Smooth muscle cell (in vitro differentiated cells): ENCODE data around the gene DNAH5. TPM values are rescaled to one million over a fixed set of nuclear protein-coding genes. Genes with fewer than 3 reads are reported as not detected.
"Not testable (repeated sequence)": the region's sequence is repeated elsewhere in the genome, so short reads cannot be mapped to it uniquely, and the experiment has no call there.

Experiments
- DNase-seq: peaks from one replicate; lab custom pipeline; 2025; ENCODE audit not compliant: unreplicated experiment; lab: John Stamatoyannopoulos, UW
- H2AFZ ChIP-seq: fragments of 200-600 bp; sonication (generic); 2 replicates; pipeline ENCODE4 v1.6.0; 2016; ENCODE audit warnings: antibody characterized with exemption, low read depth, mild to moderate bottlenecking
- H3F3A ChIP-seq: fragments of 200-600 bp; sonication (generic); 2 replicates; pipeline ENCODE4 v1.6.0; 2017; ENCODE audit warnings: antibody characterized with exemption, low read depth
- H3K27ac ChIP-seq: fragments of 200-600 bp; sonication (generic); 2 replicates; pipeline ENCODE4 v1.5.1; 2016; ENCODE audit warnings: low read depth, mild to moderate bottlenecking
- H3K27me3 ChIP-seq: fragments of 200-600 bp; sonication (generic); 2 replicates; pipeline ENCODE4 v1.6.1; 2016; ENCODE audit warnings: low read depth, mild to moderate bottlenecking
- H3K36me3 ChIP-seq: fragments of 200-600 bp; sonication (generic); 2 replicates; pipeline ENCODE4 v1.5.1; 2016; ENCODE audit warnings: low read depth
- H3K4me1 ChIP-seq: fragments of 200-600 bp; sonication (generic); 2 replicates; pipeline ENCODE4 v1.5.1; 2016; ENCODE audit warnings: low read depth
- H3K4me2 ChIP-seq: fragments of 200-600 bp; sonication (generic); 2 replicates; pipeline ENCODE4 v1.6.0; 2016; ENCODE audit warnings: mild to moderate bottlenecking
- H3K4me3 ChIP-seq: fragments of 200-600 bp; sonication (generic); 2 replicates; pipeline ENCODE4 v1.5.1; 2016; ENCODE audit warnings: mild to moderate bottlenecking
- H3K79me2 ChIP-seq: fragments of 200-600 bp; sonication (generic); 2 replicates; pipeline ENCODE4 v1.6.0; 2016; ENCODE audit warnings: low read depth, mild to moderate bottlenecking
- H3K9ac ChIP-seq: fragments of 200-600 bp; sonication (generic); 2 replicates; pipeline ENCODE4 v1.6.0; 2016; ENCODE audit warnings: low read depth
- H3K9me3 ChIP-seq: fragments of 200-600 bp; sonication (generic); replicated peaks from 2 replicates; pipeline ENCODE4 v1.5.1; 2016; ENCODE audit warnings: low read depth
- H4K20me1 ChIP-seq: fragments of 200-600 bp; sonication (generic); 2 replicates; pipeline ENCODE4 v1.6.0; 2016; ENCODE audit warnings: low read depth
- whole genome bisulfite sequencing: methylation state at CpG from one replicate; pipeline ENCODE4 v1.1.7; 2016; ENCODE audit warnings: low lambda C conversion rate; 5-methylcytosine and 5-hydroxymethylcytosine counted together
- polyA plus RNA-seq: library from polyadenylated mRNA; unstranded; fragments of >200 nt; fragmentation: Nextera tagmentation; extraction: Ambion mirVana; gene quantifications from 2 replicates; pipeline ENCODE4 v1.2.1, GENCODE V29; 2016
- total RNA-seq: library from RNA; depleted of rRNA; stranded (reverse); fragments of >200 nt; gene quantifications from 2 replicates; pipeline ENCODE4 v1.2.3, GENCODE V29; 2014
- TF ChIP-seq, protein P1 (sequence below): fragments of 200-600 bp; sonication (generic); IDR thresholded peaks from 2 replicates; pipeline ENCODE4 v1.5.1; 2017; ENCODE audit warnings: borderline replicate concordance, mild to moderate bottlenecking, antibody characterized with exemption; ENCODE audit not compliant: insufficient read depth, poor library complexity, severe bottlenecking

Gene DNAH5
- total and polyA plus RNA-seq, 2 experiments from 2014 or later = 0.04 to 0.33 TPM

DNA sequence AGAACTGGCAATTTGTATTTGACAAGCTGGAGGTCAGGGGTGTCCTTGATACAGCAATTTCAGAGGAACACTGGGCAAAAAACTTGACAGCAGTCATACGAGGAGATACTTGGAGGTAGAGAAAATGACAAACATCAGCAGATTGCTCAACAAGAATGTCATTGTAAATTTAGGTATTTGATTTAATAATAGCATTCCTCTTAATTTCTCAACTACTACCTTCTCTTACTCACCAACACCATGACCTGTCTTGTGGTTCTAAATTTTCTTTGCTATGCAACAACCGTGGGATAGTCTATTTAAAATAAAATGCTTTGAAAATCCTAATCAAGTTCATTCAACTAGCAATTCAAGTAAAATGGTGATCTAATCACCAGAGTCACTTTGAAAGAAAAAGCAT, 128.4 kb downstream of the DNAH5 start:
- WGBS = 69% methylated on average over 2 of the region's 2 CpGs
- Histone ChIP-seq H3K4me1 (no peaks in the 10 kb centered on the region), H3K79me2 (no peaks in the 10 kb centered on the region), H2AFZ (no peak overlapping the region), H3F3A (no peaks in the 10 kb centered on the region), H3K36me3 (no peaks in the 10 kb centered on the region), H4K20me1 (no peaks in the 10 kb centered on the region), H3K27ac (no peak overlapping the region), H3K27me3 (no peaks in the 10 kb centered on the region), H3K4me3 (no peak overlapping the region), H3K4me2 (no peak overlapping the region), H3K9ac (no peak overlapping the region), H3K9me3 (no peaks in the 10 kb centered on the region)
- DNase-seq = no peak
- TF ChIP-seq, protein P1, sequence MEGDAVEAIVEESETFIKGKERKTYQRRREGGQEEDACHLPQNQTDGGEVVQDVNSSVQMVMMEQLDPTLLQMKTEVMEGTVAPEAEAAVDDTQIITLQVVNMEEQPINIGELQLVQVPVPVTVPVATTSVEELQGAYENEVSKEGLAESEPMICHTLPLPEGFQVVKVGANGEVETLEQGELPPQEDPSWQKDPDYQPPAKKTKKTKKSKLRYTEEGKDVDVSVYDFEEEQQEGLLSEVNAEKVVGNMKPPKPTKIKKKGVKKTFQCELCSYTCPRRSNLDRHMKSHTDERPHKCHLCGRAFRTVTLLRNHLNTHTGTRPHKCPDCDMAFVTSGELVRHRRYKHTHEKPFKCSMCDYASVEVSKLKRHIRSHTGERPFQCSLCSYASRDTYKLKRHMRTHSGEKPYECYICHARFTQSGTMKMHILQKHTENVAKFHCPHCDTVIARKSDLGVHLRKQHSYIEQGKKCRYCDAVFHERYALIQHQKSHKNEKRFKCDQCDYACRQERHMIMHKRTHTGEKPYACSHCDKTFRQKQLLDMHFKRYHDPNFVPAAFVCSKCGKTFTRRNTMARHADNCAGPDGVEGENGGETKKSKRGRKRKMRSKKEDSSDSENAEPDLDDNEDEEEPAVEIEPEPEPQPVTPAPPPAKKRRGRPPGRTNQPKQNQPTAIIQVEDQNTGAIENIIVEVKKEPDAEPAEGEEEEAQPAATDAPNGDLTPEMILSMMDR = no peak

DNA sequence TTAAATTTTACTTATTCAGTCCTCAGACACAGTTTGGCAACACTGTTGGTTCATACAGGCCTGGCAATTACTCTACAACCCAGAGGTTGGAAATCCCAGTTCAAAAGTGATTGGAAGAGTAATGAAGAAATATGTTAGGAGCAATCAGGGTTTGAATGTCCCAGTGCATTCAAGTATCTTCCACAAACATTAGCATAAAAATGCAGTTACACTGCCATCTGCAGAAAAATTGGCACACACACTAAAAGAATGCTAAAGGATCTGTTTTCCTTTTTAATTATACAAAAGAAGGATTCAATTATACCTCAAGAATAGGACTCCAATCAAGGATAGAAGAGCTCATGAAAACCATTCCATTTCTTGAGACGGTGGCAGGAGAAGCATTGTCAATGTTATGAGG, 130.2 kb downstream of the DNAH5 start:
- Histone ChIP-seq H4K20me1 (no peaks in the 10 kb centered on the region), H2AFZ (no peak overlapping the region), H3K36me3 (no peaks in the 10 kb centered on the region), H3K4me1 (no peaks in the 10 kb centered on the region), H3K9me3 (no peaks in the 10 kb centered on the region), H3K79me2 (no peaks in the 10 kb centered on the region), H3F3A (no peaks in the 10 kb centered on the region), H3K4me2 (no peak overlapping the region), H3K9ac (no peak overlapping the region), H3K27me3 (no peaks in the 10 kb centered on the region), H3K4me3 (no peak overlapping the region), H3K27ac (no peak overlapping the region)
- 89% methylated on average over 1 of the region's 1 CpG for WGBS
- DNase-seq = no peak
- TF ChIP-seq, protein P1 = no peak

DNA sequence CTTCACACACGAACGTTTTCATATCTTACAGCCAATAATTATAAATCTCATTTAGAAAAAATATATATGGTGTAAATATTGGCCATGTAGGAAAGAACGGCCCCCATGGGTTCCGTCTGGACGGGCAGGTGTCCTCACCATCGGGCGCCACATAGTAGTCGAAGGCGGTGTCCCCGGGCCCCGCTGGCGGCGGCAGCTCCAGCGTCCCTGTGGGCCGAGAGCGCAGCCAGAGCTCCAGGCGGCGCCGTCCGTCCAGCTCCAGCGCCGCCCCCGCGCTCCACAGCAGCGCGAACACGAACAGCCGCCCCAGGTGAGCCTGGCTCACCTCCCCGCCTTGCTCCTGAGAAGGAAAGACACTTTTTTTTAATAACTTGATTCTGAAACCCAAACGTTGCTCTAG, 134.6 kb downstream of the DNAH5 start:
- no peaks in the 10 kb centered on the region for H3K27me3 ChIP-seq
- H2AFZ ChIP-seq = no peak overlapping the region
- WGBS = 98% methylated on average over 28 of the region's 30 CpGs
- H3K9me3 ChIP-seq = no peaks in the 10 kb centered on the region
- TF ChIP-seq, protein P1 = no peak
- H3K9ac ChIP-seq = no peak overlapping the region
- H3K36me3 ChIP-seq = no peaks in the 10 kb centered on the region
- H4K20me1 ChIP-seq = no peaks in the 10 kb centered on the region
- no peak overlapping the region for H3K4me3 ChIP-seq
- no peak overlapping the region for H3K4me2 ChIP-seq
- DNase-seq = no peak
- H3K4me1 ChIP-seq = no peaks in the 10 kb centered on the region
- H3F3A ChIP-seq = no peaks in the 10 kb centered on the region
- H3K27ac ChIP-seq = no peak overlapping the region
- no peaks in the 10 kb centered on the region for H3K79me2 ChIP-seq

DNA sequence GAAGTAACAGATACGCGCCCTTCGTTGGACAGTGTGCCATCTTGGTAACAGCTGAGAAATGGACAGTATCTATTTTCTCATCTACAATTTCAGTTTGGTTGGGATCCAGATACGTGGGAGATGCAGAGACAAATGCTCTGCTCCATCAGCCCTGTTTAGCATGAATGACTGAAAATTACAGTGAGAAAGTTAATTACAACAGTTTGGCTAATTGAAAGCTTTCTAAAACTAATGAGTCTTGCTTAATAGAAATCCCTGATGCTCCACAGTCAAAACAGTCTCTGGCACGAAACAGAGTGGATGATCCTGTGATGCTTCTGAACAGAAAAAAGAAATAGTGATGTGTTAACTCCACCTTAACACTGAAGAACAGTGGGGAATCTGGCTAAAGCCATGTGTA, 140.2 kb downstream of the DNAH5 start:
- no peaks in the 10 kb centered on the region for H3K4me1 ChIP-seq
- H2AFZ ChIP-seq = no peak overlapping the region
- H3K36me3 ChIP-seq = no peaks in the 10 kb centered on the region
- no peaks in the 10 kb centered on the region for H3K9me3 ChIP-seq
- WGBS = 92% methylated on average over 5 of the region's 5 CpGs
- H3K27me3 ChIP-seq = no peaks in the 10 kb centered on the region
- H3F3A ChIP-seq = no peaks in the 10 kb centered on the region
- H3K9ac ChIP-seq = no peak overlapping the region
- H3K27ac ChIP-seq = no peak overlapping the region
- no peaks in the 10 kb centered on the region for H3K79me2 ChIP-seq
- DNase-seq = no peak
- no peaks in the 10 kb centered on the region for H4K20me1 ChIP-seq
- TF ChIP-seq, protein P1 = no peak
- no peak overlapping the region for H3K4me3 ChIP-seq
- H3K4me2 ChIP-seq = no peak overlapping the region

DNA sequence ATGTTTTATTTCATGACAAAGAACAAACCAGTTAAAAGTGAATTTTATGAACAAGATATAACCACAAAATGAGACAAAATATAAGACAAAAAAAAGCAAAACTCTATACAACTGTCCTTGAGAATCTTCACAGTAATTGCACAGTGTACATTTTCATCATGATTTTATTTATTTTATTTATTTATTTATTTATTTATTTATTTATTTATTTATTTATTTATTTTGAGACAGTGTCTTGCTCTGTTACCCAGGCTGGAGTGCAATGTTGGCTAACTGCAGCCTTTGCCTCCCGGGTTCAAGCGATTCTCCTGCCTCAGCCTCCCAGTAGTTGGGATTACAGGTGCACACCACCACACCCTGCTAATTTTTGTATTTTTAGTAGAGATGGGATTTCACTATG, 145.9 kb downstream of the DNAH5 start:
- not testable (repeated sequence) for H3K4me3 ChIP-seq, H3K79me2 ChIP-seq, H2AFZ ChIP-seq, H3K27me3 ChIP-seq, H3K27ac ChIP-seq, H3K9me3 ChIP-seq, H3F3A ChIP-seq, H4K20me1 ChIP-seq, H3K4me1 ChIP-seq, H3K9ac ChIP-seq, DNase-seq, H3K36me3 ChIP-seq, H3K4me2 ChIP-seq
- WGBS = 98% methylated on average over 2 of the region's 2 CpGs
